ENCODE measurements around the gene GALNT1. TPM values are rescaled to one million over a fixed set of nuclear protein-coding genes. Genes with fewer than 3 reads are reported as not detected.

GALNT1 gene
- total RNA-seq, 1 donor from 2014 or later, result 47.8 TPM

DNA sequence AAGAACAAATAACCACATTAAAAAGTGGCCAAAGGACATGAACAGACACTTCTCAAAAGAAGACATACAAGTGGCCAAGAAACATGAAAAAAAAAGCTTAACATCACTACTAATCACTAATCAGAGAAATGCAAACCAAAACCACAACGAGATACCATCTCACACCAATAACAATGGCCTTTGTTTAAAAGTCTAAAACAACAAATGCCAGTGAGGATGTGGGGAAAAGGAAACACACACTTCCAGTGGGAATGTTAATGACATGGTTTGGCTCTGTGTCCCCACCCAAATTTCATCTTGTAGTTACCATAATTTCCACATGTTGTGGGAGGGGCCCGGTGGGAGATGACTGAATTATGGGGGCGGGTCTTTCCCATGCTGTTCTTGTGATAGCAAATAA is 147.1 kb downstream of the GALNT1 start:
- no peak overlapping the region for H3K4me3 ChIP-seq
- H3K9me3 ChIP-seq (replicated peaks), result peaks cover 28% of the 10 kb centered on the region
- peak overlapping the region; percentile 6 for H3K27ac ChIP-seq (replicated peaks)
- no peaks in the 10 kb centered on the region for H3K36me3 ChIP-seq
- H3K4me1 ChIP-seq, result peaks cover 24% of the 10 kb centered on the region
- no peaks in the 10 kb centered on the region for H3K27me3 ChIP-seq (ENCODE audit: low read depth)
- TF ChIP-seq CTCF (IDR thresholded peaks at IDR 0.05; ENCODE audit: borderline replicate concordance), result no peak
- intact Hi-C loops (cut with micrococcal nuclease), result no loop called here
- no peak for DNase-seq

- H3K27ac ChIP-seq (replicated peaks), result no peak overlapping the region
- H3K9me3 ChIP-seq (replicated peaks), result peaks cover 28% of the 10 kb centered on the region
- DNase-seq, result no peak
- intact Hi-C loops (cut with micrococcal nuclease), result no loop called here
- no peak for TF ChIP-seq CTCF (IDR thresholded peaks at IDR 0.05; ENCODE audit: borderline replicate concordance)
- no peaks in the 10 kb centered on the region for H3K36me3 ChIP-seq
- H3K4me1 ChIP-seq, result peaks cover 31% of the 10 kb centered on the region
- no peak overlapping the region for H3K4me3 ChIP-seq
- H3K27me3 ChIP-seq (ENCODE audit: low read depth), result no peaks in the 10 kb centered on the region
Observed at GRCh38 chr18:35729991-35730668, 148.6 kb downstream of the GALNT1 start.

GRCh38 chr18:35730691-35731370 is 149.3 kb downstream of the GALNT1 start:
- H3K9me3 ChIP-seq (replicated peaks), result peaks cover 28% of the 10 kb centered on the region
- DNase-seq, result peak; percentile 40
- no peaks in the 10 kb centered on the region for H3K36me3 ChIP-seq
- H3K4me3 ChIP-seq, result no peak overlapping the region
- intact Hi-C loops (cut with micrococcal nuclease), result no loop called here
- H3K4me1 ChIP-seq, result peaks cover 31% of the 10 kb centered on the region
- no peak for TF ChIP-seq CTCF (IDR thresholded peaks at IDR 0.05; ENCODE audit: borderline replicate concordance)
- H3K27ac ChIP-seq (replicated peaks), result no peak overlapping the region
- H3K27me3 ChIP-seq (ENCODE audit: low read depth), result no peaks in the 10 kb centered on the region

DNA sequence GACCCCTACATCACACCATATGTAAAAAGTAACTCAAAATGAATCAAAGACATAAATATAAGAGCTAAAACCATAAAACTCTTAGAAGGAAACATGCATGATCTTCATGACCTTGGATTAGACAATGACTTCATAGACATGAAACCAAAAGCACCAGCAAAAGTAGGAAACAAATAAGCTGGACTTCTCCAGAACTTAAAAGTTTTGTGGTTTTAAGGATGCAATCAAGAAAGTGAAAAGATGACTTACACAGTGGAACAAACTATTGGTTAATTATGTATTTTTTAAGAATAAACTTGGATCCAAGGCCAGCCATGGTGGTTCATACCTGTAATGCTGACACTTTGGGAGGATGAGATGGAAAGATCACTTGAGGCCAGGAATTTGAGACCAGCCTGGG is 150.2 kb downstream of the GALNT1 start:
- intact Hi-C loops (cut with micrococcal nuclease), result no loop called here

DNA sequence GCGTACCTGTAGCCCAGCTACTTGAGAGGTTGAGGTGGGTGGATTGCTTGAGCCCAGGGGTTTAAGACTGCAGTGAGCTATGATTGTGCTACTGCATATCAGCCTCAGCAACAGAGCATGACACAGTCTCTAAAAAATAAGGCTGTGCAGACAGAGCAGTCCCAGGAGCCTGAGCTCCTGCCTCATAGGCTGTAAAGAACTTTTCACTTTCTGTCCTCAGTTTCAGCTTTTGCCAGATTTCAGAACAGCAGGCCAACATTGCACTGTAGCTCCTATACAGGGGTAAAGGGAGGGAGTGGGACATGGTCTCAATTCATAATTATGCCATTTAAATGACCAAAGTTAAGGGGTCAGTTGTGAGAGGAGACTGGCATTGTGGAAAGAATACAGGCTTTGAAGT is 150.6 kb downstream of the GALNT1 start:
- no peak for DNase-seq
- Histone ChIP-seq H3K36me3 (no peaks in the 10 kb centered on the region), H3K27me3 (ENCODE audit: low read depth) (no peaks in the 10 kb centered on the region), H3K9me3 (replicated peaks) (peaks cover 26% of the 10 kb centered on the region), H3K27ac (replicated peaks) (peak overlapping the region; percentile 85), H3K4me3 (no peak overlapping the region), H3K4me1 (peaks cover 31% of the 10 kb centered on the region)
- intact Hi-C loops (cut with micrococcal nuclease), result no loop called here
- TF ChIP-seq CTCF (IDR thresholded peaks at IDR 0.05; ENCODE audit: borderline replicate concordance), result no peak

More for the DNA sequence above, 150.2 kb downstream of the GALNT1 start:
- H3K36me3 ChIP-seq, result no peaks in the 10 kb centered on the region
- DNase-seq, result no peak
- peak overlapping the region; percentile 85 for H3K27ac ChIP-seq (replicated peaks)
- peaks cover 31% of the 10 kb centered on the region for H3K4me1 ChIP-seq
- H3K9me3 ChIP-seq (replicated peaks), result peaks cover 28% of the 10 kb centered on the region
- H3K4me3 ChIP-seq, result no peak overlapping the region
- no peaks in the 10 kb centered on the region for H3K27me3 ChIP-seq (ENCODE audit: low read depth)
- no peak for TF ChIP-seq CTCF (IDR thresholded peaks at IDR 0.05; ENCODE audit: borderline replicate concordance)

Data from left ventricle myocardium inferior (tissue), 1 donor.